GM12872 (cell line): ENCODE results near the gene UBE2E2.

Experiments
- CTCF ChIP-seq: IDR thresholded peaks from 3 replicates; pipeline ENCODE4 v1.5.1; 2011; ENCODE audit warnings: low read depth, mild to moderate bottlenecking, low read length, moderate library complexity; ENCODE audit not compliant: insufficient read depth

The UBE2E2 gene

GRCh38 chr3:23232016-23232415 lies 28.9 kb downstream of the UBE2E2 start:
- TF ChIP-seq CTCF = no peak

GRCh38 chr3:23232854-23233253 lies 29.7 kb downstream of the UBE2E2 start:
- no peak for TF ChIP-seq CTCF

- TF ChIP-seq CTCF = no peak
These were observed 32.1 kb downstream of the UBE2E2 start for GRCh38 chr3:23235264-23235663.

GRCh38 chr3:23236890-23237289 lies 33.8 kb downstream of the UBE2E2 start:
- TF ChIP-seq CTCF = no peak

- no peak for TF ChIP-seq CTCF
These were observed 35.0 kb downstream of the UBE2E2 start for GRCh38 chr3:23238156-23238555.

- TF ChIP-seq CTCF = no peak
These were observed 35.5 kb downstream of the UBE2E2 start for GRCh38 chr3:23238578-23238977.

GRCh38 chr3:23239211-23240068 lies 36.3 kb downstream of the UBE2E2 start:
- no peak for TF ChIP-seq CTCF
